GM21390 (cell line): Measurements from ENCODE around the gene ABL2.
"Not testable (repeated sequence)": the region's sequence is repeated elsewhere in the genome, so short reads cannot be mapped to it uniquely, and the experiment has no call there.

Source experiments
- ATAC-seq: cut with Tn5 transposase; IDR thresholded peaks from one replicate; pipeline ENCODE4 v1.9.1; 2021; ENCODE audit not compliant: unreplicated experiment

Gene ABL2

DNA sequence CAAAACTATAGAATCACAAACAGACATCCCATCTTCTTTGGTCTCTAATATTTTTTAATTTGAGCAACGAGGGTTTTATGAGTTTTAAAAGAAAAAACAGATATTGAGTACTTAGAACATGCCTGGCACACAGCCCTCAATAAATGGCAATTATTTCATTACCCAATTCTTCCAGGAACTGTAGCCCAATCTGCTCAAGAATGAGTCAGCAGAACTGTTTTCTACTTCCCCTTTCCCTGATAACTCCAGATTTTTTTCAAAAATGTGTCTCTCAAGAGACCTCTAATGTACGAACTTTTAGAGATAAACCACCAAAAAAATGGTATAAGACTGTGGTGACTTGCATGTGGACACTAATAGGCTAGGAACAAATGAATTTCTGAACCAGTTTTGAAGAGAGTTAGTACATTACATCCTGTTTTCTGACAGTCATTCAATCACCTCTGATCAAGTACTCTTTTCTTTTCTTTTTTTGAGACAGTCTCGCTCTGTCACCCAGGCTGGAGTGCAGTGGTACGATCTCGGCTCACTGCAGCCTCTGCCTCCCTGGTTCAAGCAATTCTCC, 11.5 kb downstream of the ABL2 start:
- no peak for ATAC-seq

DNA sequence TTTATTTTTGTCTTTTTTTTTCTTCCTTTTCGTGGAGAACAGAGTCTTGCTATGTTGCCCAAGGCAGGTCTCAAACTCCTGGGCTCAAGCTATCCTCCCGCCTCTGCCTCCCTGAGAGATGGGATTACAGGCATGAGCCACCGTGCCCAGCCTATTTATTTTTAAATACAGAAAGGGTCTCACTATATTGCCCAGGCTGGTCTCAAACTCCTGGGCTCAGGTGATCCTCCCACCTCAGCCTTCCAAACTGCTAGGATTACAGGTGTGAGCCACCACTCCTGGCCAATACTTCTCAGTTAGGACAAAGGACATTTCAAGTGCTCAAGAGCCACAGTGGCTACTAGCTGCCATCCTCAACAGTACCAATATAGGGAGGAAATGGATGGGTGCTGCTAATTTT, 16.2 kb downstream of the ABL2 start:
- ATAC-seq = not testable (repeated sequence)

- no peak for ATAC-seq
These were observed 20.6 kb downstream of the ABL2 start for GRCh38 chr1:179208681-179209477.

GRCh38 chr1:179206812-179207211, 22.7 kb downstream of the ABL2 start:
- no peak for ATAC-seq

- ATAC-seq = no peak
These were observed 24.2 kb downstream of the ABL2 start for GRCh38 chr1:179205284-179205683.

DNA sequence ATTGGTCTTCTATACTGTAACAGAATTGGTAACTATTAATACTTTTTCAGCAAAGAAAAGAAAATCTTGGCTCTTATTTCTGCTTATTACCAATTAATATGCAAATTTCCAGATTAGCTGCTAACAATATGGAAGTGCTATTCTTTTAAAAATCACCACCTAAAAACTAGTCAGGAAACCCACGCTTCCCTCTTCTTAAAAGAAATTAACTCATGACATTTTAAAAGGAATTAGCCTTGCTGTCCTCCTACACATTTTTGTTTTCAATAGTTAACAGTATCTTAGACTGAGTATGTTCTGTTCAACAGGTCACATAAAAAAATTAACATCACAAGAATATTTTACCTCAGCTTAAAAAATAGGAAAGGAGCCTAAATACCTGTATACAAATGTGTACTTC, 27.3 kb downstream of the ABL2 start:
- ATAC-seq = no peak

GRCh38 chr1:179200586-179200985, 28.9 kb downstream of the ABL2 start:
- ATAC-seq = no peak

DNA sequence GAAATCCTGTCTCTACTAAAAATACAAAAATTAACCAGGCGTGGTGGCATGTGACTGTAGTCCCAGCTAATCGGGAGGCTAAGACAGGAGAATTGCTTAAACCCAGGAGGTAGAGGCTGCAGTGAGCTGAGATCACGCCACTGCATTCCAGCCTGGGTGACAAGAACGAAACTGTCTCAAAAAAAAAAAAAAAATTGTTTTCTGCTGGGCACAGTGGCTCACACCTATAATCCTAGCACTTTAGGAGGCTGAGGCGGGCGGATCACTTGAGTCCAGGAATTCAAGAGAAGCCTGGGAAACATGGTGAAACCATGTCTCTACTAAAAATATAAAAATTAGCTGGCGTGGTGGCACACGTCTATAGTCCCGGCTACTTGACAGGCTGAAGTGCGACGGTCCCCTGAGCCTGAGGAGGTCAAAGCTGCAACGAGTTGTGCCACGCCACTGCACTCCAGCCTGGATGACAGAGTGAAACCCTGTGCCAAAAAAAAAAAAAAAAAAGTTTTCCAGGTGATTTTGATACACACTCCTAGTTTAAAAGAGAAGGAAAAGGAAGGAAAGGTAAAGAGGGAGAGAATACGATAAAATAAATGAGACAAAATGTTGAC, 31.7 kb downstream of the ABL2 start:
- no peak for ATAC-seq

DNA sequence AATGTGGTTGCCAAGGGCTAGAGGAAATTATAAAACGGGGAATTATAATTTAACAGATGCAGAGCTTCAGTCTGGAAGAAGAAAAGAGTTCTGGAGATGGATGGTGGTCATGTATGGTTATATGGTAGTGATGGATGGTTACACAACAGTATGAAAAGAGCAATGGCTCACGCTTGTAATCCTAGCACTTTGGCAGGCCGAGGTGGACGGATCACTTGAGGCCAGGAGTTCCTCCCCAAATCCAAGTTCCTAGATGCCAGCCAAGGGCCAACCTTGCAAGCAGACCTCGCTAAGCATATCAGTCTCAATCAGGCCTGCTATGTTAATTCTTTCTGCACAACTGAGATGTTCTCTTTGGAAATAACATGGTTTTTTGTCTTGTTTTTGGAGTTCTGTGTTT, 33.6 kb downstream of the ABL2 start:
- ATAC-seq = not testable (repeated sequence)

- ATAC-seq = no peak
These were observed 34.1 kb downstream of the ABL2 start for GRCh38 chr1:179195376-179195775.

GRCh38 chr1:179194068-179194537, 35.4 kb downstream of the ABL2 start:
- no peak for ATAC-seq

DNA sequence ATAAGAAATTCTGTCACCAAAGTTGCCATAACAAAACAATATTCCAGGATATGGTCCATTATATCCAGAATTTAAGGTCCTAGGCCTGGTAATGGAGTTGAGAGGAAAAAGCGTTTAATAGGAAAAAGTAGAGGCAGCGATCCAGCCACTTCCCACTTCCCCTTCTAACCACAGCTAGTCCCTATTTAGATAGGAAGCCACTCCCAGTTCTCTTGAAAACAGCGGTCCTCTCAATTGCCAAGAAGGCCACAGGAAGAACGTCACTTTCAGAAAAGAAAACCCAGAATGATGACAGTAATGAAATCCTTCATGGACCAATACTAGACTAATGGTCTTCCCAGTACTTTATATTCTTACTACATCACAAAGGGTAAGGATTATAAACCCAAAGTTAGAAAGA, 38.6 kb downstream of the ABL2 start:
- no peak for ATAC-seq

DNA sequence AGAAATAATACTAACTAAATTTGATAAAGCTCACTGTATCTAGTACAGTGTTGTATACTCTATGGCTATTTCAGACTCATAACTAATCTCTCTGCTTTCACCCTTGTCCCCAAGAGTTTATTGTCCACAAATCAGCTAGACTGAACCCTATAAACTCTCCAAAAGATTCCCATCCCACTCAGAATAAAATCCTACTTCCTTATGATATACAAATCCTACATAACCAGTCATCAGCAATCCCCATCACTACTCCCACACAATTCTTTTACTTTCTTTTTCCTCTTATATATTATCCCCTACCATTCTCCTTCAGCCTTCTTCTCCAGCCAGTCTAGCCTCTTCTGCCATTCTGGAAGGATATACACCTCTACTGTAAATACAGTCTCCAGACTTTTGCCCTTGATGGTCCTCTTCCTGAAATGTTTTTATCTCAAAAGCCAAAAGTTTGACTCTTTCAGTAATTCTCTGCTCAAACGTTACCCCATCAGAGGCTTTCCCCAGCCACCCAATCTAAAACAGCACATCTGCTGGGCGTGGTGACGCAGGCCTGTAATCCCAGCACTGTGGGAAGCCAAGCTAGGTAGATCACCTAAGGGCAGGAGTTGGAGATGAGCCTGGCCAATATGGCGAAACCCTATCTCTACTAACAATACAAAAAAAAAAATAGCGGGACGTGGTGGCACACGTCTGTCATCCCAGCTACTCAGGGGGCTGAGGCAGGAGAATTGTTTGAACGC, 41.6 kb downstream of the ABL2 start:
- no peak for ATAC-seq

- no peak for ATAC-seq
These were observed 42.4 kb downstream of the ABL2 start for GRCh38 chr1:179187043-179187442.

GRCh38 chr1:179184403-179184802, 45.1 kb downstream of the ABL2 start:
- ATAC-seq = no peak

DNA sequence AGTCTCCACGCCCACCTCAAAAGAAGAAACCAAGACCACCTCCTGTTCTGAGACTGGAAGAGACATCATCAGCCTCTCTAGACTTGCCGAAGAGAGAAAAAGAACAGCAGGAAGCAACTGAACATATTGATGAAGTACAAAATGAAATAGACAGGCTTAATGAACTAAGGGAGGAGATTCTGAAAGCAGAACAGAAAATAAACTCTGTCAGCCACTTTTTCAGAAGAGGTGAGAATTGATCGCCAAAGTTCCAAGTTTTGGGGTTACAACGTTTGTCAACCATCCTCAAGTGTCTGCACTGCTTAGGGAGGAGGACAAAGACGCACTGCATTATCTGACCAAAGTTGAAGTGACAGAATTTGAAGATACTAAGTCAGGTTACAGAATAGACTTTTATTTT, 45.6 kb downstream of the ABL2 start:
- ATAC-seq = no peak

DNA sequence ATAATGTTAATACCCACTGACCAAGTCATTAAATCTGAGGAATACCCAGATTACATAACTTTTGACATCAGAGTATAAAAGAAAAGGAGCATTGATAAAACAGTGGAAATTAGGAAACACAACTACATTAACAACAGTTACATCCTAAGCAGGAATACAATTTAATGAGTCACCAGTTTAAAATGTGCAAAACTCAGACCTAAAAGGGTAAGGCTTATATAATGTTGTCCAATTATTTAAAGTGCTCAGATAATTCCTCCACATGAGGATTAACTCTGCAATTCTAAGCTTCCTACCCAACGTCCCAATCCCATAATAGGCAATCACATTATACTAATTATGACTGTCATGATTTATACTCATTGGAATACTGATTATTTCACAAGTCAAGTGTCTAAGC, 50.5 kb downstream of the ABL2 start:
- no peak for ATAC-seq

DNA sequence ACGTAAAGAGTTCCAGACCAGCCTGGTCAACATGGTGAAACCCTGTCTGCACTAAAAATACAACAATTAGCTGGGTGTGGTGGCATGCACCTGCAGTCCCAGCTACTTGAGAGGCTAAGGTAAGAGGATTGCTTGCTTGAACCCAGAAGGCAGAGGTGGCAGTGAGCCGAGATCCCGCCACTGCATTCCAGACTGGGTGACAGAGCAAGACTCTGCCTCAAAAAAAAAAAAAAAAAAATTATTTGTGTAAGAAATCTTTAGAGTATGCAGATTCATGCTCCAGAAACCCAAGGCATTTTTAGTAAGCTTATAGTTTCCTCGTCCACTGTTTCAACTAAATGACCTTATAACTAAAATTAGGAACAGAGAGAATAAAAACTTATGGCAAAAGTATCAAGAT, 51.3 kb downstream of the ABL2 start:
- no peak for ATAC-seq

DNA sequence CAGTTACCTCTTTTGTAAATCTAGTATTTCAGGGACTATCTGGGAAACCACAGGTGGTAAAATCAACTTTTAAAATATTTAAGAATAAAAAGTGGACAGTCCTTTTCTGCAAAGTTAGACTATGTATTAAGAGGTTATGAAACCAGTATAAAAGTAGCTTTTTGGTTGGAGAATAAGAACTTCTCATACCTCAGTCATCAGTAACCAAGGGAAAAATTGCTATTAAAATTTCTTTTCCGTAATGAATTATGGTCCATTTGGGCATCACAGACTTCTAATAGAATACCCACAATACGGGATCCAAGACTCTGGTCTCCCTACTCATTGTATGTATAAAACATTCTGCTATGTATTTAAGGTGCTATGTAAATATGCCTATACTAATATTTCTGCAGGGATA, 51.9 kb downstream of the ABL2 start:
- ATAC-seq = no peak

GRCh38 chr1:179177182-179177581, 52.3 kb downstream of the ABL2 start:
- ATAC-seq = no peak

- no peak for ATAC-seq
These were observed 54.3 kb downstream of the ABL2 start for GRCh38 chr1:179175011-179175841.
